GM04503 (cell line): ENCODE data around the gene SARM1.

Experiments
- DNase-seq: peaks from one replicate; pipeline ENCODE4 v3.0.0-alpha.2; 2012; ENCODE audit warnings: low read depth

The SARM1 gene

GRCh38 chr17:28395968-28396367 lies 24.5 kb downstream of the SARM1 start:
- no peak for DNase-seq

- no peak for DNase-seq
Observed at GRCh38 chr17:28396635-28397239, 25.2 kb downstream of the SARM1 start.

- DNase-seq: no peak
Observed at GRCh38 chr17:28397275-28397674, 25.8 kb downstream of the SARM1 start.

GRCh38 chr17:28397687-28398279 lies 26.3 kb downstream of the SARM1 start:
- DNase-seq: no peak

GRCh38 chr17:28398280-28398981 lies 26.9 kb downstream of the SARM1 start:
- DNase-seq: no peak

GRCh38 chr17:28399808-28400207 lies 28.3 kb downstream of the SARM1 start:
- DNase-seq: no peak

GRCh38 chr17:28402224-28402630 lies 30.7 kb downstream of the SARM1 start:
- DNase-seq: no peak

GRCh38 chr17:28402844-28403243 lies 31.4 kb downstream of the SARM1 start:
- DNase-seq: no peak

- DNase-seq: no peak
Observed at GRCh38 chr17:28404007-28404406, 32.5 kb downstream of the SARM1 start.

- DNase-seq: no peak
Observed at GRCh38 chr17:28404461-28404811, 32.9 kb downstream of the SARM1 start.

- DNase-seq: no peak
Observed at GRCh38 chr17:28404812-28405570, 33.5 kb downstream of the SARM1 start.

GRCh38 chr17:28405632-28406472 lies 34.4 kb downstream of the SARM1 start, which contains the start of gene SLC46A1:
SLC46A1 (minus strand) TSS chr17:28406212; CDS start chr17:28406114, 98 bp downstream.
- DNase-seq: no peak

- no peak for DNase-seq
Observed at GRCh38 chr17:28406473-28406814, 35.0 kb downstream of the SARM1 start.

- no peak for DNase-seq
Observed at GRCh38 chr17:28407130-28407973, 35.9 kb downstream of the SARM1 start.

GRCh38 chr17:28407974-28408306 lies 36.4 kb downstream of the SARM1 start:
- DNase-seq: no peak

GRCh38 chr17:28412099-28412498 lies 40.6 kb downstream of the SARM1 start:
- DNase-seq: no peak

- DNase-seq: no peak
Observed at GRCh38 chr17:28413804-28414203, 42.3 kb downstream of the SARM1 start.

- DNase-seq: no peak
Observed at GRCh38 chr17:28415886-28416285, 44.4 kb downstream of the SARM1 start.

GRCh38 chr17:28416703-28417311 lies 45.3 kb downstream of the SARM1 start:
- no peak for DNase-seq

GRCh38 chr17:28421787-28422305 lies 50.4 kb downstream of the SARM1 start:
- no peak for DNase-seq
